Stimulated activated CD4-positive, alpha-beta T cell treated with anti-CD3 and anti-CD28 coated beads, Interleukin-2, amount 100 ng/mL, for 4 hours (primary cell): ENCODE measurements around the gene PGLYRP2.
"Not testable (repeated sequence)": the region's sequence is repeated elsewhere in the genome, so short reads cannot be mapped to it uniquely, and the experiment has no call there.

Source experiments
- DNase-seq: peaks from one replicate; pipeline ENCODE4 v3.0.0-alpha.2; 2020; ENCODE audit warnings: low read depth

The PGLYRP2 gene

DNA sequence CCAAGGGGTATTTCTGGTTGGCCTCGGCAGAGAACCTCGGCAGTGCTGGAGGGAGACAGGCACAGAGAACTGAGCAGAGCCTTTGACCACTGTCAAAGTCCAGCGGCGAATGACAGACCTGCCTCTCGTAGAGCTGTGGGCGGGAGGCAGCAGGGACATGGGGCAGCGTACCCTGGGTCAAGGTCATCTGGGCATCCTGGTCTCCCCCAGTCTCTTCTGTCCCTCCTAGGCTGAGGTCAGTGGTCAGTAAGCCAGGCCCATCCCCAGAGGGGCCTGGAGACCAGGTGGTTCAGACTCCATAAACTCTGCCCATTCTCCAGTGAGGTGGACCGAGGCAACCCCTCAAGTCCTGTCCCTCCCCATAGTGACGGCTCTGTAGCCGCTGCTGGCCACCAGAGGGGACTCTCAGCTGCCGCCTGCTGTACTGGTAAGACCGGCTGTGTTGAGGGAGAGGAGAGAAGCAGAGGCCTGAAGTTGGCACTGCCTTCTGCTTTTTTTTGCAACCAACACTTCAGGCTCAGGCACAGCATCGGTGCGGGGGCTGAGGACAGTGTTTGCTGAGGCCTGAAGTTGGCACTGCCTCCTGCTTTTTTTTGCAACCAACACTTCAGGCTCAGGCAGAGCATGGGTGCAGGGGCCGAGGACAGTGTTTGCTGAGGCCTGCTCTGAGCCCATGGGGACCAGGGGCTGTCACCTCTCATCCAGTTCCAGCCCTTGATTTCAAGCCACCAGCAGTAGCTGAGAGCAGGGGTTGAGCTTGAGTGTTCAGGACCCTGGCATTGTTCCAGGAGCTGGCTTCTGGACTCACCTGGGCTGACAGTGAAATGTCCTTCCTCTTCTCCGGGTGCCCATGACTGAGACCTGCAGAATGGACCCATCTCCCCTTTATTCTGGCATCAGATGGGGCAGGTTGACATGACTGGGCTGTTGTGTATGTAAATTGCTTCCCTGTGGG lies at the start of gene PGLYRP2:
Gene PGLYRP2, minus strand, starts transcription at position 111 of the 955 bp plus-strand sequence. CDS start 130 bp downstream, outside the sequence.
- no peak for DNase-seq

DNA sequence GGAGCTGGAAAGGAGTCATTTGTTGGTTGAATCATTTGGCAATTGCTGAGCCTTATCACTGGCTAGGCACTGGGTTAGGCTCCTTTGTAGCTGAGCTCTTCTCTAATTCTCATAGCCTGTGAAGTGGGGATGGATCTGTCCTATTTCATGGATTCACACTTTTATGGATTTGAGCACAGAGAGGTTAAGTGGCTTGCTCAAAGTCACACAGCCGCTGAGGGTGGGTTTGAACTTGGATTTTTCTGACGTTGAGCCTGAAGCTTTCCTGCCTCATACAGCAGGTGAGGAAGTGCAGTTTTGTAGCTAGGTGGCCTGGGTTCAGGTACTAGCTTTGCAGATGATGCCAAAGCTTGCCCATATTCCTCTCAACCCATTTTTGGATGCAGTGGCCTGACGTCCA lies 48.4 kb upstream of the PGLYRP2 start:
- no peak for DNase-seq

GRCh38 chr19:15526408-15526807 lies 47.1 kb upstream of the PGLYRP2 start:
- DNase-seq: no peak

DNA sequence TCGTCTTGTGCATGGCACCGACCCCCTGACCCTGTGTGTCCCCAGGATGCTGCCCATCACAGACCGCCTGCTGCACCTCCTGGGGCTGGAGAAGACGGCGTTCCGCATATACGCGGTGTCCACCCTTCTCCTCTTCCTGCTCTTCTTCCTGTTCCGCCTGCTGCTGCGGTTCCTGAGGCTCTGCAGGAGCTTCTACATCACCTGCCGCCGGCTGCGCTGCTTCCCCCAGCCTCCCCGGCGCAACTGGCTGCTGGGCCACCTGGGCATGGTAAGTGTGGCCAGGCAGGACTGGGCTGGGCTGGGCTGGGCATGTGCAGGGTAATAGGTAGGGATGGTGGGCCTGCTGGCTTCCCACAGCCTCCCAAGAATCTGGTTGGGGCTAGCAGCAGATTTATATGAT lies 46.0 kb upstream of the PGLYRP2 start:
- no peak for DNase-seq

GRCh38 chr19:15524781-15525180 lies 45.5 kb upstream of the PGLYRP2 start:
- DNase-seq: no peak

GRCh38 chr19:15519433-15519976 lies 40.2 kb upstream of the PGLYRP2 start:
- DNase-seq: no peak

DNA sequence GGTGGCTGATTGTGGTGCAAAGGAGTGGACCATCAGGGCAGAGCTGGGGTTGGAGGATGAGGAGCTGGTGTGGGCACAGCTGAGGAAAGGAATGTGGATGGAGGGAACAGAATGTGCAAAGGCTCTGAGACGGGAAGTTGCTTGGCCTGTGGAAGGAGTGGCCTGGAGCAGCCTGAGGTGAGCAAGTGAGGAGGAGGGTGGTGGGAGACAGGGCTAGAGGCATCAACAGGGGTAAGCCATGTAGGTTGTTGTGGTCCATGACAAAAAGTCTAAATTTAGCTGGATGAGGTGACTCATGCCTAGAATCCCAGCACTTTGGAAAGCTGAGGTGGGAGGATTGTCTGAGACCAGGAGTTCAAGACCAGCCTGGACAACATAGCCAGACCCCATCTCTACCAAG lies 38.5 kb upstream of the PGLYRP2 start:
- DNase-seq: no peak

- DNase-seq: no peak
Measured at GRCh38 chr19:15516363-15516762, 37.1 kb upstream of the PGLYRP2 start.

GRCh38 chr19:15515227-15515625 lies 35.9 kb upstream of the PGLYRP2 start:
- DNase-seq: not testable (repeated sequence)

DNA sequence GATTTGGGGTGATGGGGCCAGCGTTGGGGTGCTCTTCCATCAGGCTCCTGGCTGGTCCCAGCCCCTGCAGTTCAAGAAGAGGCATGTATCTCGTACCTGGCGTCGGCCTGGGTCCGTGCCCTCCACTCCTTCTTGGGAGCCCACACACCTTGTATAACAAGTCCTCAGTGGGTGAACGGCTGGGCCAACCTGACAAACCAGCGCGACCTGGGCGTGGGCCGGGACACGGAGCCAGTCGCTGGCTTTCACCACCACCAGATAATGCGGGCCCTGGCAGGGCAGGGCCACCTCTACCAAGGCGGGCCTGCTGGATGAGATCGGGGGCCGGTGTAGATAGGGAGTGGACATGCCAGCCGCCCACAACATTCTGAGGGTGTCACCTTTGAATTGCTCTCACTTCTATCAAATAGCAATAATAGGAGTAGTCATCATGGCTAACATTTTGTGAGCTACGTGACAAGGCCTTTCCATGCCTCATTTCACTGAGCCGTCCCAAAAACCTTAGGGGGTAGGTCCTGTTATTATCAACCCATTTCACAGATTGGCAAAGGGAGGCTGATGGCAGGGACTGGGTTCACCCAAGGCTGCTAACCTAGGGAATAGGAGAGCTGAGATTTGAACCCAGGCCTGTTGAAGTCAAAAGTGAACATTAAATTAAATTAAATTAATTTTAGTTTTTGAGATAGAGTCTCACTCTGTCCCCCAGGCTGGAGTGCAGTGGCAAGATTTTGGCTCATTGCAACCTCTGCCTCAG lies 32.5 kb upstream of the PGLYRP2 start:
- no peak for DNase-seq

DNA sequence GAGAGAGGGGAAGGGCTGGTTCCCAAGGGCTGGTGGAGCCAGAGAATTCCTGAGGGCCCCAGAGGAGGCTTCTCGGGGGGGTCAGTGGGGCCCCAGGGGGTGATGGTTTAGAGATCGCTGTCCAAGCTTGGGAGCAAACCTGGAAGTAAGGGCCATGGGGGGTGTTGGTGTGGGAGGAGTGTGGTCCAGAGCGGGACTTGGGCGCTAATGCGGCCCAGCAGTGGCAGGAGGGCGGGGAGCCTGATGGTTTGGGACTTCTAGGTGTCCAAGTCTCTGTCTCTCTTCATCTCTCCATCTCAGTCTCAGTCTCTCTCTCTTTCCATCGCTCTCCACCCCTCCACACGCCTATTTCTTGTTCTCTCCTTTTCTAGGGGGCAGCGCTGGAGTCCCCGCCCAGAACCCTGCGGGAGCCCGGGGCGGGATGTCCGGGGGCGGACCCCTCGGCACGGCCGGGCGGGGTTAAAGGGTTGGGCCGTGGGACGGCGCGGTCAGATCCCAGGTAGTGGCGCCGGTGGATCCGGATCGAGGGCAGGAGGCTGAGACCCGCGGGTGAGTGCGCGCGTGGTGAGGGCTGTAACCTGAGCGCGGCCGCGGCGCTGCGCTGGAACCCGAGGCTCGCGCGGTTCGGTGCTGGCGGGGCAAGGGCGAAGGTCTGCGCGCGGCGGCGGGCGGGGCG lies 28.9 kb upstream of the PGLYRP2 start, which contains the start of gene CYP4F22:
Gene CYP4F22, plus strand, starts transcription at position 491 of the 676 bp plus-strand sequence. CDS start 16,812 bp downstream, outside the sequence.
- DNase-seq: no peak

GRCh38 chr19:15507068-15508034 lies 28.1 kb upstream of the PGLYRP2 start:
- DNase-seq: no peak

DNA sequence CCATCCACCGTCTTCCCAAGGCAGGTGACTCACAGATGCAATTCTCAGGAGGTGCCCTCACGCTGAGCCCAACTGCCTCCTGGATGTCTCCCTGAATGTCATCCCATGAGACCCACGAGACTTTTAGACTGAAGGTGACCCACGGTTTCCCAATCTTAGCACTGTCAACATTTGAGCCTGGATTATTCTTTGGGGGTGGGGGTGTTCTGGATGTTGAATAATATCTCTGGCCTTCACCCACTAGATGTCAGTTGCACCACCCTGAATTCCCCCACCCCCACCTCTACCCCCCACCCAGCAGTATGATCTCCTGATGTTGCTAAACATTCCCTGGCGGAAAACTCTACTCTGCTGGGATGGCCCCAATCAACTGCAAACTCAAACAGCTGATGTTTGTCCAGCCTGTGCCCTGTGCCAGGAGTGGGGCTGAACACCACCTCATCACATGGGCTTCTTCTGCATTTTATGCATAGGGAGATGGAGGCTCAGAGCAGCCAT lies 26.8 kb upstream of the PGLYRP2 start:
- no peak for DNase-seq

DNA sequence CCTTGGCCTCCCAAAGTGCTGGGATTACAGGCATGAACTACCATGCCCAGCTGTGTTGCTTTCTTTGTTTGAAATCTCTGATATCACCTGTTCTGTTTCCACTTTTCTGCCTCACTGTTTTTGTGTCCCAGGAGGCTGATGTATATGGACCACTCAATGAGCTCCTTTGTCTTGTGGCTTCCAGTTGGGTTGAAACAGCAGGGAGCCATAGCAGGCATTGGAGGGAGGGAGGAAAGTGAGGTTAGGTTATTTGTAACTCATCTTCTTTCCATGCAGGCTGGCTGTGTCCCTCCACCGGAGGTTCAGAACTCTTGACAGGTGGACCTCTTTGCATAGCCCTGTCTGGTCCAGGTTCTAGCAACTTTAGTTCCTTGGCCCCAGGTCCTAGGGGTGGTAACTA lies 23.0 kb upstream of the PGLYRP2 start:
- no peak for DNase-seq

- DNase-seq: no peak
Measured at GRCh38 chr19:15501596-15501995, 22.3 kb upstream of the PGLYRP2 start.

DNA sequence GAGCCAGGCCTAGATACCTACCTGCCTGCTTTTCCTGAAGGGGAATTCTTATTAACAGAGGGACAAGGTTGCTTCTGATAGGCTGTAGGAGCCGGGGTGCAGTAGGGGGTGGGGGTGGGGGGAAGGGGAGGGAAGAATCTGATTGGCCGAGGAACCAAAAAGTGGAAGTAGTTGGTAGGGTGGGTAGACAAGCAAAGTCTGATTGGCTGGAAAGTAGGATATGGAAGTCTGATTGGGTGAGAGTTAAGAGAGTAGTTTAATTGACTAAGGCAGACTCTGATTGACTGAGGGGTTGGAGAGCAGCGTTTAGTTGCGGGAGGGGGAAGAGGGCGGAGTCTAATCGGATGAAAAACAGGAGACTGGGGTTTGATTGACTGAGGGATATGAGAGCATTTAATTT lies 19.6 kb upstream of the PGLYRP2 start:
- DNase-seq: no peak

GRCh38 chr19:15498156-15498858 lies 19.0 kb upstream of the PGLYRP2 start:
- no peak for DNase-seq

- no peak for DNase-seq
Measured at GRCh38 chr19:15495151-15495550, 15.8 kb upstream of the PGLYRP2 start.

DNA sequence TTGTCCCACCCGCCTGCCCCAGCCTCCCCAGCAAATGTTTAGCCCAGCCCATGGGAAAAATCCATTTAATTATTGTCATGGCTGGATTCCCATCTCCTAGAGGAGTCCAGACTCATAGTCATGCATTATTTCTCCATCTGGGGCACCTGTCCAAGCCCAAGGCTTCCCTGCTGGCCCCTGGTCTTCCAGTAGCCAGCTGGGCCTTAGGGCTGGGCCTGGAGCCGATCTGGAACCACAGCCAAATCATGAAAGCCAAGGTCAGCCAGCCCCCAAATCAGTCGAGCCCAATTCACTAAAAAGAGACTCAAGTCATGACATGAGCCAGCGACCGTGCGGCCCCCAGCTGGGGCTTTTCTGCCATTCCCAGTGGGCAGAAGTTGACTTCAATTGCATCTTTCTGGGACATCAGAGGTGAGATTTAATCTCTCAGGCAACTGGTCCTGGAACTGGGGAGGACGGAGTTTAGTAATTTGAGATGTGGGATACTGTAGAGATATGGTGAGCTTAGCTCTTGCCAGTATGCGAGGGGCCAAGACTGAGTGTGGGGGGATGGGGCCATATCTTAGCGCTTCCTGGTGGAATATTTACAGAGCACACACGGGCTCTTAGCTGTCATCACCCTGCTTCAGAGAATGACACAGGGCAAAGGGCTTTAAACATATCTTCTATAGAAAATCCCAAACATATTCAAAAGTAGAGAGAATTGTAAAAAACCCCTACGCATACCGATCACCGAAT lies 9.4 kb upstream of the PGLYRP2 start:
- no peak for DNase-seq
